HCT116 (cell line): ENCODE measurements around the gene GRIN2B. TPM values are rescaled to one million over a fixed set of nuclear protein-coding genes. Genes with fewer than 3 reads are reported as not detected.
A peak's percentile ranks its signal among the peaks of the same experiment; 100 is the strongest.

Source experiments
- ATAC-seq: fragments of 200-7000 bp; cut with Tn5 transposase; 2 replicates; pipeline ENCODE4 v1.9.1; 2020; ENCODE audit warnings: mild to moderate bottlenecking, moderate library complexity
- BruUV-seq: library from RNA; stranded (reverse); fragments of 400-500 nt; replicated peaks from 2 replicates; lab custom pipeline; 2021; lab: Mats Ljungman, UMichigan
- CTCF ChIA-PET: fragments of 300-600 bp; sonication (Branson Sonifier 250); formaldehyde crosslinking; loops from one replicate; lab custom pipeline; 2021; ENCODE audit warnings: antibody characterized with exemption; lab: Charles Lee
- POLR2A ChIA-PET: fragments of 300-600, 350-600 bp; sonication (Branson Sonifier 250); formaldehyde crosslinking; loops from one replicate; lab custom pipeline; 2021; ENCODE audit warnings: antibody characterized with exemption; lab: Charles Lee
- RAD21 ChIA-PET, 2 experiments: fragments of 300-600 bp; sonication (Branson Sonifier 250); formaldehyde crosslinking; loops; one replicate each; lab custom pipeline; 2023; ENCODE audit warnings: low total read pairs in 2 of 2; ENCODE audit not compliant: uncharacterized antibody in 2 of 2, unreplicated experiment in 2 of 2, low non-redundant PET in 1 of 2; lab: Charles Lee
- DNase-seq: peaks from one replicate; pipeline ENCODE4 v3.0.0-alpha.2; 2010; ENCODE audit warnings: low read depth, low spot score
- H2AFZ ChIP-seq: fragments of 200-600 bp; shearing (Covaris generic), sonication (generic); 2 replicates; pipeline ENCODE4 v1.6.1; 2017; ENCODE audit warnings: low read depth, mixed run types, mixed read lengths, antibody characterized with exemption, low read length; ENCODE audit not compliant: poor library complexity, severe bottlenecking
- H3K27ac ChIP-seq: 2 replicates; pipeline ENCODE4 v1.5.1; 2012; ENCODE audit warnings: low read depth, low read length
- H3K27me3 ChIP-seq: fragments of 200-600 bp; sonication (generic); 2 replicates; pipeline ENCODE4 v1.6.1; 2016; ENCODE audit warnings: mixed run types, low read length, mixed read lengths; ENCODE audit not compliant: insufficient read depth
- H3K36me3 ChIP-seq, 2 experiments: fragments of 200-500 bp in 1 of 2; fragments of 200-600 bp in 1 of 2; sonication (Bioruptor generic) in 1 of 2; sonication (generic) in 1 of 2; 2 replicates each; pipeline versions ENCODE4 v1.5.1 to v1.6.1; 2014 to 2016; ENCODE audit warnings: low read length in 2 of 2, inconsistent platforms in 1 of 2, mixed read lengths in 1 of 2, mixed run types in 1 of 2; ENCODE audit not compliant: insufficient read depth in 2 of 2, control insufficient read depth in 1 of 2
- H3K4me1 ChIP-seq, 2 experiments: fragments of 200-600 bp in 1 of 2; sonication (generic) in 1 of 2; 2 replicates each; pipeline versions ENCODE4 v1.5.1 to v1.6.1; 2012 to 2017; ENCODE audit warnings: low read length in 2 of 2, inconsistent platforms in 1 of 2, mild to moderate bottlenecking in 1 of 2, mixed read lengths in 1 of 2, mixed run types in 1 of 2, moderate library complexity in 1 of 2; ENCODE audit not compliant: insufficient read depth in 2 of 2, control insufficient read depth in 1 of 2
- H3K4me2 ChIP-seq: fragments of 200-600 bp; sonication (generic); 2 replicates; pipeline ENCODE4 v1.6.1; 2017; ENCODE audit warnings: mixed run types, low read length, mixed read lengths
- H3K4me3 ChIP-seq, 2 experiments: fragments of 200-600 bp in 1 of 2; sonication (generic) in 1 of 2; replicated peaks in 1 of 2; 2 replicates each; pipeline ENCODE4 v1.5.1; 2011 to 2016; ENCODE audit warnings: low read length in 2 of 2, control low read depth in 1 of 2, low read depth in 1 of 2, mild to moderate bottlenecking in 1 of 2, mixed read lengths in 1 of 2, mixed run types in 1 of 2
- H3K79me2 ChIP-seq: fragments of 200-600 bp; sonication (generic); 2 replicates; pipeline ENCODE4 v1.6.1; 2017; ENCODE audit warnings: mild to moderate bottlenecking, mixed run types, low read length, moderate library complexity, mixed read lengths; ENCODE audit not compliant: insufficient read depth
- H3K9ac ChIP-seq: fragments of 200-600 bp; sonication (generic); 2 replicates; pipeline ENCODE4 v1.6.1; 2016; ENCODE audit warnings: low read length, mixed read lengths
- H3K9me2 ChIP-seq: fragments of 200-600 bp; sonication (generic), shearing (Covaris generic); 2 replicates; pipeline ENCODE4 v1.6.1; 2017; ENCODE audit warnings: mixed run types, mild to moderate bottlenecking, moderate library complexity; ENCODE audit not compliant: insufficient read depth
- H3K9me3 ChIP-seq, 2 experiments: fragments of 200-500 bp in 1 of 2; fragments of 200-600 bp in 1 of 2; sonication (Bioruptor generic) in 1 of 2; sonication (generic) in 1 of 2; 2 replicates each; pipeline ENCODE4 v1.6.1; 2014 to 2017; ENCODE audit warnings: low read length in 2 of 2, mixed read lengths in 2 of 2, inconsistent platforms in 1 of 2, low read depth in 1 of 2, mild to moderate bottlenecking in 1 of 2, mixed run types in 1 of 2, moderate library complexity in 1 of 2; ENCODE audit not compliant: control insufficient read depth in 1 of 2, insufficient read depth in 1 of 2
- H4K20me1 ChIP-seq: fragments of 200-600 bp; sonication (generic), shearing (Covaris generic); 2 replicates; pipeline ENCODE4 v1.6.1; 2017; ENCODE audit warnings: mixed run types, mild to moderate bottlenecking, moderate library complexity; ENCODE audit not compliant: insufficient read depth
- ATF3 ChIP-seq: IDR thresholded peaks from 2 replicates; pipeline ENCODE4 v1.6.1; 2012
- CBX3 ChIP-seq: IDR thresholded peaks from 2 replicates; pipeline ENCODE4 v1.6.1; 2012; ENCODE audit warnings: low read depth
- CTCF ChIP-seq, 3 experiments: fragments of 200-600 bp in 1 of 3; sonication (generic) in 1 of 3; IDR thresholded peaks in 2 of 3; conservative IDR thresholded peaks in 1 of 3; 2 replicates each; pipeline ENCODE4 v1.5.1; 2012 to 2017; ENCODE audit warnings: low read depth in 2 of 3, low read length in 2 of 3, antibody characterized with exemption in 1 of 3, borderline replicate concordance in 1 of 3, control low read depth in 1 of 3, mild to moderate bottlenecking in 1 of 3, mixed read lengths in 1 of 3, mixed run types in 1 of 3, moderate library complexity in 1 of 3; ENCODE audit not compliant: insufficient read depth in 1 of 3
- ELF1 ChIP-seq: IDR thresholded peaks from 2 replicates; pipeline ENCODE4 v1.6.1; 2012; ENCODE audit warnings: low read depth, borderline replicate concordance
- EZH2phosphoT487 ChIP-seq: fragments of 200-600 bp; IDR thresholded peaks from 2 replicates; pipeline ENCODE4 v1.6.1; 2018; ENCODE audit warnings: antibody characterized with exemption, borderline replicate concordance
- FOSL1 ChIP-seq: IDR thresholded peaks from 2 replicates; pipeline ENCODE4 v1.6.1; 2012; ENCODE audit warnings: low read depth
- MAX ChIP-seq: IDR thresholded peaks from 2 replicates; pipeline ENCODE4 v1.6.1; 2012
- POLR2A ChIP-seq: IDR thresholded peaks from 2 replicates; pipeline ENCODE4 v1.7.0; 2011; ENCODE audit warnings: borderline replicate concordance; ENCODE audit not compliant: insufficient read depth, insufficient read length; ENCODE audit errors: extremely low read depth
- RAD21 ChIP-seq: IDR thresholded peaks from 2 replicates; pipeline ENCODE4 v1.6.1; 2012; ENCODE audit warnings: low read depth, mild to moderate bottlenecking
- SP1 ChIP-seq: IDR thresholded peaks from 2 replicates; pipeline ENCODE4 v1.6.1; 2012; ENCODE audit warnings: low read depth
- SRF ChIP-seq: IDR thresholded peaks from 2 replicates; pipeline ENCODE4 v1.6.1; 2012; ENCODE audit warnings: low read depth
- YY1 ChIP-seq: IDR thresholded peaks from 2 replicates; pipeline ENCODE4 v1.6.1; 2011; ENCODE audit warnings: low read length, low read depth, moderate library complexity, mild to moderate bottlenecking; ENCODE audit not compliant: insufficient replicate concordance; ENCODE audit errors: extremely low read depth
- ZFX ChIP-seq: fragments of 450-650 bp; IDR thresholded peaks from 2 replicates; pipeline ENCODE4 v1.6.1; 2017
- intact Hi-C: fragments of 100-400 bp; cut with micrococcal nuclease; formaldehyde crosslinking; loops from 2 replicates; pipeline ENCODE4 v1.10.0; 2022
- total RNA-seq: library from RNA; stranded (reverse); gene quantifications from one replicate; pipeline ENCODE4 v1.2.1, GENCODE V29; 2021; ENCODE audit not compliant: unreplicated experiment

The GRIN2B gene
- total RNA-seq, 1 experiment from 2014 or later, result 14.2 TPM

- ATAC-seq, result no peak
- TF ChIP-seq CBX3 (no peak), ATF3 (no peak), RAD21 (no peak), YY1 (no peak), FOSL1 (no peak), ZFX (no peak), EZH2phosphoT487 (no peak), POLR2A (no peak), SP1 (no peak), MAX (no peak)
- CTCF ChIA-PET, result interaction anchor here (0.9 kb wide), 1 partner anchor 723 kb away, joined by 3 read pairs; no protein-coding TSS in a partner anchor
- H2AFZ ChIP-seq, result no peak overlapping the region
- H3K9ac ChIP-seq, result no peak overlapping the region
- RAD21 ChIA-PET, result no interaction called here
- POLR2A ChIA-PET, result no interaction called here
- no TSS peak for BruUV-seq
- peaks cover 5% of the 10 kb centered on the region; the same call in 1 of the 2 replicates for H3K27me3 ChIP-seq
- H4K20me1 ChIP-seq, result no peaks in the 10 kb centered on the region
- H3K4me1 ChIP-seq, result peaks cover 0 to 16% of the 10 kb centered on the region in 2 experiments; a peak in 1 of 4 replicates
- H3K4me2 ChIP-seq, result no peak overlapping the region
- no peaks in the 10 kb centered on the region for H3K79me2 ChIP-seq
- no peak for DNase-seq
- no peaks in the 10 kb centered on the region for H3K9me2 ChIP-seq
- H3K27ac ChIP-seq, result no peak overlapping the region
- H3K36me3 ChIP-seq, result no peaks in the 10 kb centered on the region
- no peaks in the 10 kb centered on the region for H3K9me3 ChIP-seq
- intact Hi-C loops, result no loop called here
- H3K4me3 ChIP-seq, result no peak overlapping the region
These were observed 2.5 kb downstream of the GRIN2B start for GRCh38 chr12:13978876-13979275.

GRCh38 chr12:13976880-13977279, 4.5 kb downstream of the GRIN2B start:
- no peak for DNase-seq
- Histone ChIP-seq H2AFZ (no peak overlapping the region), H3K9me2 (no peaks in the 10 kb centered on the region), H3K9me3 (no peaks in the 10 kb centered on the region), H3K27me3 (peaks cover 5% of the 10 kb centered on the region; the same call in 1 of the 2 replicates), H3K4me1 (peaks cover 0 to 12% of the 10 kb centered on the region in 2 experiments; a peak in 1 of 4 replicates), H3K9ac (no peak overlapping the region), H4K20me1 (no peaks in the 10 kb centered on the region), H3K27ac (no peak overlapping the region), H3K4me2 (no peak overlapping the region), H3K4me3 (no peak overlapping the region), H3K36me3 (no peaks in the 10 kb centered on the region), H3K79me2 (no peaks in the 10 kb centered on the region)
- intact Hi-C loops, result no loop called here
- RAD21 ChIA-PET, result no interaction called here
- no TSS peak for BruUV-seq
- TF ChIP-seq ZFX (no peak), ELF1 (no peak), CTCF (IDR thresholded peaks at IDR 0.05 in 2 of 3, conservative IDR thresholded peaks at IDR 0.05 in 1 of 3; ENCODE audit: borderline replicate concordance in 1 of 3, insufficient read depth in 1 of 3, low read depth in 2 of 3, low read length in 2 of 3) (0 out of 6 replicates have a peak, but pooled peaks of 2 of the 3 experiments have one; percentile 9 to 27), SRF (no peak), EZH2phosphoT487 (no peak), SP1 (no peak)
- CTCF ChIA-PET, result interaction anchor here (1.3 to 1.4 kb wide), 2 partner anchors 9 to 35 kb away, joined by 3 to 4 read pairs; no protein-coding TSS in a partner anchor
- ATAC-seq, result no peak
- POLR2A ChIA-PET, result no interaction called here
